B cell (primary cell): ENCODE data around the gene C20orf141. TPM values are rescaled to one million over a fixed set of nuclear protein-coding genes. Genes with fewer than 3 reads are reported as not detected.

Experiments
- ATAC-seq: fragments of 200-7000 bp; cut with Tn5 transposase; one replicate; pipeline ENCODE4 v1.10.0; 2021; ENCODE audit warnings: low read depth, mild to moderate bottlenecking, moderate number of reproducible peaks, moderate library complexity
- CTCF ChIA-PET: fragments of 350-600 bp; sonication (Branson Sonifier 250); formaldehyde crosslinking; loops from one replicate; lab custom pipeline; 2021; ENCODE audit warnings: antibody characterized with exemption, inconsistent platforms; lab: Charles Lee
- POLR2A ChIA-PET: fragments of 350-600 bp; sonication (Branson Sonifier 250); formaldehyde crosslinking; loops from one replicate; lab custom pipeline; 2021; ENCODE audit warnings: antibody characterized with exemption; lab: Charles Lee
- DNase-seq: peaks from one replicate; pipeline ENCODE4 v3.0.0; 2013
- H2AFZ ChIP-seq: 2 replicates; pipeline ENCODE4 v1.6.1; 2012; ENCODE audit warnings: mild to moderate bottlenecking, low read depth, low read length; ENCODE audit not compliant: insufficient read depth, poor library complexity, severe bottlenecking
- H3K27ac ChIP-seq, 2 donors: 1 replicate in 1 of 2; 2 replicates in 1 of 2; pipeline ENCODE4 v1.5.1; 2012 to 2013; ENCODE audit warnings: low read length in 2 of 2, mild to moderate bottlenecking in 2 of 2, moderate library complexity in 1 of 2
- H3K27me3 ChIP-seq, 4 experiments: fragments of 200-600 bp in 1 of 4; sonication (generic) in 1 of 4; replicated peaks in 1 of 4; 1 replicate in 2 of 4; 2 replicates in 2 of 4; pipeline versions ENCODE4 v1.6.1 to v1.7.0; 2013 to 2016; ENCODE audit warnings: low read length in 3 of 4, mild to moderate bottlenecking in 2 of 4, mixed read lengths in 1 of 4, moderate library complexity in 1 of 4; ENCODE audit not compliant: insufficient read depth in 4 of 4, control insufficient read depth in 3 of 4; ENCODE audit errors: control extremely low read depth in 1 of 4
- H3K36me3 ChIP-seq, 2 experiments: replicated peaks in 1 of 2; 1 replicate in 1 of 2; 2 replicates in 1 of 2; pipeline versions ENCODE4 v1.6.1 to v1.7.1; 2013; ENCODE audit warnings: low read length in 1 of 2; ENCODE audit not compliant: insufficient read depth in 2 of 2, control insufficient read depth in 1 of 2; ENCODE audit errors: control extremely low read depth in 1 of 2, extremely low read depth in 1 of 2
- H3K4me1 ChIP-seq, 2 donors: fragments of 200-600 bp in 1 of 2; sonication (generic) in 1 of 2; 1 replicate in 1 of 2; 2 replicates in 1 of 2; pipeline versions ENCODE4 v1.5.1 to v1.6.1; 2013 to 2017; ENCODE audit warnings: low read length in 2 of 2; ENCODE audit not compliant: control insufficient read depth in 2 of 2, insufficient read depth in 2 of 2
- H3K4me2 ChIP-seq: replicated peaks from 2 replicates; pipeline ENCODE3; 2012; ENCODE audit warnings: mild to moderate bottlenecking, low read depth, low read length; ENCODE audit not compliant: poor library complexity, severe bottlenecking
- H3K4me3 ChIP-seq, 5 experiments: fragments of 200-600 bp in 1 of 5; sonication (generic) in 1 of 5; 1 replicate in 3 of 5; 2 replicates in 2 of 5; pipeline versions ENCODE4 v1.5.1 to v1.7.0; 2011 to 2016; ENCODE audit warnings: low read length in 4 of 5, mild to moderate bottlenecking in 4 of 5, low read depth in 2 of 5, control low read depth in 1 of 5, moderate library complexity in 1 of 5; ENCODE audit not compliant: insufficient read depth in 1 of 5; ENCODE audit errors: control extremely low read depth in 1 of 5, extremely low read depth in 1 of 5
- H3K79me2 ChIP-seq: fragments of 200-600 bp; sonication (generic); one replicate; pipeline ENCODE4 v1.6.0; 2016; ENCODE audit warnings: low read length; ENCODE audit not compliant: control insufficient read depth, insufficient read depth
- H3K9ac ChIP-seq: fragments of 200-600 bp; sonication (generic); 2 replicates; pipeline ENCODE4 v1.6.1; 2017; ENCODE audit warnings: mild to moderate bottlenecking, low read length, moderate library complexity
- H3K9me3 ChIP-seq, 3 donors: one replicate each; pipeline versions ENCODE4 v1.6.1 to v1.7.1; 2013; ENCODE audit warnings: low read length in 2 of 3; ENCODE audit not compliant: control insufficient read depth in 2 of 3, insufficient read depth in 1 of 3; ENCODE audit errors: control extremely low read depth in 1 of 3
- H4K20me1 ChIP-seq: 2 replicates; pipeline ENCODE4 v1.6.0; 2012; ENCODE audit warnings: mild to moderate bottlenecking, low read length; ENCODE audit not compliant: insufficient read depth, control insufficient read depth, poor library complexity, severe bottlenecking
- H3K27ac Mint-ChIP-seq: one replicate; pipeline ENCODE4 v1.8.0; 2021; ENCODE audit warnings: mixed read lengths
- H3K27me3 Mint-ChIP-seq: one replicate; pipeline ENCODE4 v1.8.0; 2021; ENCODE audit warnings: mixed read lengths
- H3K4me1 Mint-ChIP-seq: one replicate; pipeline ENCODE4 v1.8.0; 2021; ENCODE audit warnings: mixed read lengths
- H3K4me3 Mint-ChIP-seq: one replicate; pipeline ENCODE4 v1.8.0; 2021; ENCODE audit warnings: mixed read lengths
- H3K9me3 Mint-ChIP-seq: one replicate; pipeline ENCODE4 v1.8.0; 2022; ENCODE audit warnings: mixed read lengths; ENCODE audit not compliant: insufficient read depth
- CTCF ChIP-seq: fragments of 200-600 bp; IDR thresholded peaks from one replicate; pipeline ENCODE4 v1.8.0; 2022; ENCODE audit warnings: antibody characterized with exemption, mild to moderate bottlenecking
- EZH2 ChIP-seq: IDR thresholded peaks from 2 replicates; pipeline ENCODE4 v1.6.1; 2012; ENCODE audit warnings: borderline replicate concordance, low read depth, mild to moderate bottlenecking, moderate library complexity, low read length; ENCODE audit not compliant: insufficient read depth, poor library complexity, severe bottlenecking
- WGBS: methylation state at CpG from one replicate; pipeline ENCODE4 v1.1.5; 2013; ENCODE audit warnings: missing lambda C conversion rate; ENCODE audit not compliant: insufficient coverage; 5-methylcytosine and 5-hydroxymethylcytosine counted together
- intact Hi-C: fragments of 100-400 bp; cut with micrococcal nuclease; formaldehyde crosslinking; loops from one replicate; pipeline ENCODE4 v1.10.0; 2022
- polyA plus RNA-seq: library from polyadenylated mRNA; depleted of rRNA; stranded (reverse); fragments of >200 nt; gene quantifications from 2 replicates; pipeline ENCODE4 v1.2.3, GENCODE V29; 2012
- total RNA-seq, 2 donors: library from RNA; stranded (reverse); fragments of 120-200 nt in 1 of 2; gene quantifications; 1 replicate in 1 of 2; 2 replicates in 1 of 2; pipeline versions ENCODE4 v1.2.3 to v1.2.4, GENCODE V29; 2013 to 2022

C20orf141 gene
- total and polyA plus RNA-seq, 2 donors (not counting 1 experiment from before 2014, with no cell fraction given) = not detected

DNA sequence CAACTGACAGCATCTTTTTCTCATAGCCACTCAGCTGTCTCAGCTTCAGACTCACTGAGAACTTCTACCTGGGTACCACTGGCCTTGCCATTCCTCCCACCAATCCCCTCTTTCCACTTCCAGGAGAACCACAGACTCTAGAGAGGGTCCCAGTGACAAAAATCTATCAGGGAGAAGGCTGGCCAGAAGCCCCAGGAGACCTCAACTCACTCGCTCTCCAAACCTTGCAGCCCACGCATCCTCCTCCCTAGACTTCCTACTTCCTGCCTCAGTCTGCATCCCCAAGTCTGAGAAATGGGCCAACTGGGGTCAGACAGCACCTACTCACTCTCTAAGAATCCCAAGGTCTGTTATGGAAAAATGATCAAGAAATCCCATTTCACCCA, 2.5 kb downstream of the C20orf141 start:
- WGBS = 82% methylated on average over 2 of the region's 2 CpGs
- Mint-ChIP-seq H3K27me3 (peaks cover 55% of the 10 kb centered on the region), H3K9me3 (peaks cover 3% of the 10 kb centered on the region), H3K4me1 (peaks cover 9% of the 10 kb centered on the region), H3K27ac (no peak overlapping the region), H3K4me3 (no peak overlapping the region)
- Histone ChIP-seq H3K27me3 (peaks cover 0 to 52% (median 19%) of the 10 kb centered on the region in 4 experiments), H3K4me2 (no peak overlapping the region), H3K79me2 (no peaks in the 10 kb centered on the region), H4K20me1 (no peaks in the 10 kb centered on the region), H3K9me3 (peaks cover 2 to 5% (median 3%) of the 10 kb centered on the region in 3 donors), H3K4me1 (peaks cover 0 to 3% of the 10 kb centered on the region in 2 donors), H3K4me3 (no peak overlapping the region), H2AFZ (no peak overlapping the region), H3K36me3 (no peaks in the 10 kb centered on the region), H3K9ac (no peak overlapping the region), H3K27ac (no peak overlapping the region)
- POLR2A ChIA-PET = no interaction called here
- intact Hi-C loops = no loop called here
- ATAC-seq (no peak), DNase-seq (no peak)
- no peak for TF ChIP-seq CTCF
- no peak for TF ChIP-seq EZH2
- CTCF ChIA-PET = no interaction called here

DNA sequence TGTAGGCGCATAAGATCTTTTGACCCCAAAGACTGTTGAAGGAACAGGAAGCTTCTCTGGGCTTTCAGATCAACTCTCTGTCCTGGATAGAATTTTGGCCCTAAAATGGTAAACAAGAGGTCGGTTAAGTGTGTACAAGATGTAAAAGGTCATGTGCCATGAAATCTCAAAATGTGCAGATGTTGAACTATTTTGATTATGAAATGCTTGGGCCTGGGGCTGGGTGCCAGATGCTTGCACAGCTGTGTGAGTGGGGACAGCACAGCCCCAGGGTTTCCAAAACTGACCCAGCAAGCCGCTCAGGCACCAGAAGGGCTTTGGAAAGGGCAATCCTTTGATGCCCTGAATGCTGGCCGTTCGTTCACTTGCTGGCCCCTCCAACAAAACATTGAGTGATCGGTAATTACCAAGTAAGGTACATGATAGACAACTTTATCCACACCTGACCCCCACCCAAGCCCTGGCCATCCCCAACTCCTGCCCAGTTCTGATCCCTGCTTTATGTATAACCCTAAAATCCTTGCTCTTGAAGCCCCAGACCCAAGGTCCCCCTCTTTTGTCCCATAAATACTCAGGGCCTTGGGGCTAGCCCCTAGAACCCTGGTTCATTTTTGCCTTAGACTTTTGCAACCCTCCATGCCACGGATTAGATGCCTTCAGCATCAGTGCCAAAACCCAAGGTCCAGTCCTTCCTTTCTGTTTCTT, 3.3 kb downstream of the C20orf141 start:
- CTCF ChIA-PET = no interaction called here
- no peak for ATAC-seq
- no peak overlapping the region for H3K27ac Mint-ChIP-seq

More for the DNA sequence above, 3.3 kb downstream of the C20orf141 start:
- Histone ChIP-seq H3K4me1 (peaks cover 0 to 3% of the 10 kb centered on the region in 2 donors), H2AFZ (no peak overlapping the region), H3K9me3 (no peaks in the 10 kb centered on the region), H3K36me3 (no peaks in the 10 kb centered on the region), H3K4me3 (no peak overlapping the region), H3K27me3 (peaks cover 0 to 52% (median 17%) of the 10 kb centered on the region in 4 experiments), H3K4me2 (no peak overlapping the region), H3K9ac (no peak overlapping the region), H3K27ac (no peak overlapping the region), H3K79me2 (no peaks in the 10 kb centered on the region), H4K20me1 (no peaks in the 10 kb centered on the region)
- H3K9me3 Mint-ChIP-seq = no peaks in the 10 kb centered on the region
- DNase-seq = no peak
- H3K4me3 Mint-ChIP-seq = no peak overlapping the region
- H3K27me3 Mint-ChIP-seq = peaks cover 51% of the 10 kb centered on the region
- POLR2A ChIA-PET = no interaction called here
- H3K4me1 Mint-ChIP-seq = peaks cover 9% of the 10 kb centered on the region
- 97% methylated on average over 5 of the region's 7 CpGs for WGBS
- intact Hi-C loops = no loop called here
- no peak for TF ChIP-seq CTCF
- TF ChIP-seq EZH2 = no peak
